HUES6 (cell line): ENCODE measurements around the gene MS4A15.

ENCODE experiments used
- H3K27ac ChIP-seq: 2 replicates; pipeline ENCODE4 v1.7.0; 2013; ENCODE audit warnings: low read depth, mild to moderate bottlenecking, low read length, inconsistent platforms
- H3K27me3 ChIP-seq: 2 replicates; pipeline ENCODE4 v1.6.1; 2013; ENCODE audit warnings: low read length; ENCODE audit not compliant: control insufficient read depth, insufficient read depth
- H3K36me3 ChIP-seq: 2 replicates; pipeline ENCODE4 v1.6.1; 2013; ENCODE audit warnings: low read length; ENCODE audit not compliant: control insufficient read depth, insufficient read depth
- H3K4me1 ChIP-seq: 2 replicates; pipeline ENCODE4 v1.6.1; 2013; ENCODE audit warnings: low read length; ENCODE audit not compliant: control insufficient read depth, insufficient read depth
- H3K4me3 ChIP-seq: 2 replicates; pipeline ENCODE4 v1.5.1; 2013; ENCODE audit warnings: low read depth, low read length
- H3K9ac ChIP-seq: one replicate; pipeline ENCODE4 v1.6.1; 2013; ENCODE audit warnings: mild to moderate bottlenecking, low read length
- H3K9me3 ChIP-seq: 2 replicates; pipeline ENCODE4 v1.6.1; 2013; ENCODE audit warnings: low read depth, low read length; ENCODE audit not compliant: control insufficient read depth, insufficient read depth

The MS4A15 gene

GRCh38 chr11:60801194-60801593 lies 44.5 kb downstream of the MS4A15 start:
- no peak overlapping the region for H3K9ac ChIP-seq

GRCh38 chr11:60803273-60803936 lies 46.7 kb downstream of the MS4A15 start:
- Histone ChIP-seq H3K36me3 (no peaks in the 10 kb centered on the region), H3K4me3 (no peak overlapping the region), H3K27me3 (peaks cover 6% of the 10 kb centered on the region; the same call in 1 of the 2 replicates), H3K4me1 (no peaks in the 10 kb centered on the region), H3K9me3 (no peaks in the 10 kb centered on the region), H3K9ac (no peak overlapping the region), H3K27ac (no peak overlapping the region)

More at GRCh38 chr11:60801194-60801593, 44.5 kb downstream of the MS4A15 start:
- H3K27ac ChIP-seq: no peak overlapping the region
- H3K36me3 ChIP-seq: no peaks in the 10 kb centered on the region
- no peaks in the 10 kb centered on the region for H3K9me3 ChIP-seq
- peaks cover 6% of the 10 kb centered on the region; the same call in 1 of the 2 replicates for H3K27me3 ChIP-seq
- H3K4me3 ChIP-seq: no peak overlapping the region
- H3K4me1 ChIP-seq: no peaks in the 10 kb centered on the region

DNA sequence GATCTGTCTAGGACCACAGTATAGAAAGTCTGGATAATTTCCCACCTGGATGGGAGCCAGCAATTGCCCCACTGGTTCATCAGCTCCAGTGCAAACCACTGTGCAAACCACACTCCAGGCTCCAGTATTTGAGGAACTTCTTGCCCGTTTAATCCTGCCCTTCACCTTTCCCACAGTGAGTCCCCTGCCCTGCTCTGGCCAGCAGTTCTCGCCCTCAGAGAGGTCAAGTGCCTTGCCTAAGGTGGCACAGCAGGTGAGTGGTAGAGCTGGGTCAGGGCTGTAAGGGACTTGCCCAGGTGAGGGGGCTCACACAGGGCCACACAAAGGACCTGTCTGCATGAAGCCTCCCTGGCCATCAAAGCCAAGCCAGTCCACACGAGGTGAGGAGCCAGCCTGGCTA lies 52.6 kb downstream of the MS4A15 start:
- peaks cover 10% of the 10 kb centered on the region for H3K9me3 ChIP-seq
- H3K36me3 ChIP-seq: no peaks in the 10 kb centered on the region
- no peak overlapping the region for H3K9ac ChIP-seq

GRCh38 chr11:60809691-60810090 lies 53.0 kb downstream of the MS4A15 start:
- no peak overlapping the region for H3K27ac ChIP-seq
- no peaks in the 10 kb centered on the region for H3K4me1 ChIP-seq
- H3K36me3 ChIP-seq: no peaks in the 10 kb centered on the region
- no peak overlapping the region for H3K9ac ChIP-seq
- no peak overlapping the region for H3K4me3 ChIP-seq
- H3K27me3 ChIP-seq: no peaks in the 10 kb centered on the region
- H3K9me3 ChIP-seq: peaks cover 13% of the 10 kb centered on the region

More for the DNA sequence above, 52.6 kb downstream of the MS4A15 start:
- Histone ChIP-seq H3K4me3 (no peak overlapping the region), H3K4me1 (no peaks in the 10 kb centered on the region), H3K27me3 (no peaks in the 10 kb centered on the region), H3K27ac (no peak overlapping the region)

DNA sequence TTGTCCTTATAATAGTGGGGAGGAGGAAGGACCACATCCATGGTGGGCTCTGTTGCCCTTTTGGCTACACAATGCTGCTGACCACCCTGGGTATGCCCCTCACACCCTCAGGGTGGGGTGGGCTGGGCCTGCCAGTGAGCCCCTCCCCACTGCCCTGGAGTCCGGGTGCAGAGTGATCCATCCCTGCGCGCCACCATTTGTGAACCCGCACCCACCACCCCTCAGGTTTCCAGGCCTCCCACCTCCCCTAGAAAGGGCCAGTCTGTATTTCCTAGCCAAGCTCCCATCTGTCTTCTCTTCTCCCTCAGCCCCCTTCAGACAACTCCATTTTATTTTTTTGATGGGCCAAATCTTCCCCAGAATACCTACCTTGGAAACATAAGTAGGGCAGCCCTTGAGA lies 53.5 kb downstream of the MS4A15 start:
- Histone ChIP-seq H3K27me3 (no peaks in the 10 kb centered on the region), H3K36me3 (no peaks in the 10 kb centered on the region), H3K4me3 (no peak overlapping the region), H3K27ac (no peak overlapping the region), H3K9me3 (peaks cover 13% of the 10 kb centered on the region), H3K9ac (no peak overlapping the region), H3K4me1 (no peaks in the 10 kb centered on the region)

GRCh38 chr11:60810569-60810968 lies 53.9 kb downstream of the MS4A15 start:
- H3K27me3 ChIP-seq: no peaks in the 10 kb centered on the region
- H3K27ac ChIP-seq: no peak overlapping the region
- H3K9me3 ChIP-seq: peaks cover 13% of the 10 kb centered on the region
- no peaks in the 10 kb centered on the region for H3K36me3 ChIP-seq
- no peak overlapping the region for H3K9ac ChIP-seq
- H3K4me3 ChIP-seq: no peak overlapping the region
- H3K4me1 ChIP-seq: no peaks in the 10 kb centered on the region

- H3K27me3 ChIP-seq: no peaks in the 10 kb centered on the region
- no peak overlapping the region for H3K9ac ChIP-seq
- H3K27ac ChIP-seq: no peak overlapping the region
- H3K36me3 ChIP-seq: no peaks in the 10 kb centered on the region
- H3K4me1 ChIP-seq: no peaks in the 10 kb centered on the region
- H3K4me3 ChIP-seq: no peak overlapping the region
- H3K9me3 ChIP-seq: peaks cover 26% of the 10 kb centered on the region
Measured at GRCh38 chr11:60813324-60813723, 56.7 kb downstream of the MS4A15 start.

DNA sequence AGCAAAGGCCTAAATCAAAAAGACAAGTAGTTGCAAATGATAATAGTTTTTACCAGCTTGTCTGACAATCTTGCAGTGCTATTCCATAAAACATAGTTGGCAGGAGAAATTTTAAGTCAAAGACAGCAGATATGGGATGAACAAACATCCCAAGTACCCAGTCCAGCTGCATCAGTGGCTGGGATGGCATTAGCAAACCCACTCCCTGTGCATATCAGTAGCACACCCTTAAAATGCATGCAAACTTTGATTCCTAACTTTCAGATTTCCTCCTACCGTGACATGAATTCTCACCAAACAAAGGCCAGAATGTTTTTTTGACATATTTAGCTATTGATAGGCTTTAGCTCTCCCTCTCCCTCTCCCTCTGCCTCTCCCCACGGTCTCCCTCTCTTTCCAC lies 57.4 kb downstream of the MS4A15 start:
- Histone ChIP-seq H3K27ac (no peak overlapping the region), H3K4me1 (no peaks in the 10 kb centered on the region), H3K4me3 (no peak overlapping the region), H3K27me3 (no peaks in the 10 kb centered on the region), H3K9me3 (peaks cover 26% of the 10 kb centered on the region), H3K36me3 (no peaks in the 10 kb centered on the region), H3K9ac (no peak overlapping the region)

DNA sequence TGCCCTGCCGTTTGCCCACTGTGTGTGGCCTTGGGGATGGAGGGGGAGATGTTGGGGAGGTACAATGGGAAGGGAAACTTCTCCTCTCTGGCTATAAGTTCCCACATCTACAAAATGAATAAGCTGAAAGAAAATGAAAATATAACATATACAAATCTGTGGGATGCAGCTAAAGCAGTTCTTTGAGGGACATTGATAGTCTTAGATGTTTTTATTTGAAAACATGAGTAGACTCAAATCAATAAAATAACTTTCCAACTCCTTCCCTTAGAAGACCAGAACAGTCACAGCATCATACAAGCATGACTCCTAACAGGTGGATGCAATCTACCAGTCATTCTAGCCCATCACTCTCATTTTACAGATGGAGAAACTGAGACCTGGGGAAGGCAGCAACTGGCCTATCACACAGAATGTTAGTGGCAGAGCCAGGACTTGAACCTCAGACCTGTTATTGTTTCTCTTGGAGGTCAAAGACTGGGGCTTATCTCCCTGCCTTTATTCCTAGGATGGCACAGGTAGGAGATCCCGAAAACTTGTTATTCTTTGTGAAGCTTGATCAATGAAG lies 60.0 kb downstream of the MS4A15 start:
- H3K9ac ChIP-seq: no peak overlapping the region
- H3K27ac ChIP-seq: no peak overlapping the region
- H3K4me1 ChIP-seq: no peaks in the 10 kb centered on the region
- H3K9me3 ChIP-seq: peaks cover 26% of the 10 kb centered on the region
- no peaks in the 10 kb centered on the region for H3K27me3 ChIP-seq
- H3K36me3 ChIP-seq: no peaks in the 10 kb centered on the region
- H3K4me3 ChIP-seq: no peak overlapping the region

DNA sequence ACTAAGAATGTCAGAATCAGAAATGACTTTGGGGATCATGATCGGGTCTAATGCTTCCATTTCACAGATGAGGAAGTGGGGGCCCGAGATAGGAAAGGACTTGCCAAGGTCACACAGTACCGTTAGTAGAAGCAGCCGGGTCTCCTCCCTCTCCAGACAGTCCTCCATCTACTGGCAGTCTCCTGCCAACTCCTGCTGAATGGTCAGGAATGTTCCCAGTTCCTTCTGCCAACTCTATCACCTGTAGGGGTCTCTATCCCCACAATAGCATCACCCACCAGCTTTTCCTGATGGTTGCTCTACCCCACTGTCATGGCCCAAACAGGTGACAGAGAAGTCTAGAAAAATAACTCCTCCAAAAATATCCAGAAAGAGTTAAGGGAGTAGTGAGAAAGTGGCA lies 61.4 kb downstream of the MS4A15 start:
- H3K9me3 ChIP-seq: peaks cover 24% of the 10 kb centered on the region
- H3K27ac ChIP-seq: no peak overlapping the region
- H3K4me1 ChIP-seq: no peaks in the 10 kb centered on the region
- H3K27me3 ChIP-seq: no peaks in the 10 kb centered on the region
- H3K4me3 ChIP-seq: no peak overlapping the region
- H3K9ac ChIP-seq: no peak overlapping the region
- H3K36me3 ChIP-seq: no peaks in the 10 kb centered on the region

DNA sequence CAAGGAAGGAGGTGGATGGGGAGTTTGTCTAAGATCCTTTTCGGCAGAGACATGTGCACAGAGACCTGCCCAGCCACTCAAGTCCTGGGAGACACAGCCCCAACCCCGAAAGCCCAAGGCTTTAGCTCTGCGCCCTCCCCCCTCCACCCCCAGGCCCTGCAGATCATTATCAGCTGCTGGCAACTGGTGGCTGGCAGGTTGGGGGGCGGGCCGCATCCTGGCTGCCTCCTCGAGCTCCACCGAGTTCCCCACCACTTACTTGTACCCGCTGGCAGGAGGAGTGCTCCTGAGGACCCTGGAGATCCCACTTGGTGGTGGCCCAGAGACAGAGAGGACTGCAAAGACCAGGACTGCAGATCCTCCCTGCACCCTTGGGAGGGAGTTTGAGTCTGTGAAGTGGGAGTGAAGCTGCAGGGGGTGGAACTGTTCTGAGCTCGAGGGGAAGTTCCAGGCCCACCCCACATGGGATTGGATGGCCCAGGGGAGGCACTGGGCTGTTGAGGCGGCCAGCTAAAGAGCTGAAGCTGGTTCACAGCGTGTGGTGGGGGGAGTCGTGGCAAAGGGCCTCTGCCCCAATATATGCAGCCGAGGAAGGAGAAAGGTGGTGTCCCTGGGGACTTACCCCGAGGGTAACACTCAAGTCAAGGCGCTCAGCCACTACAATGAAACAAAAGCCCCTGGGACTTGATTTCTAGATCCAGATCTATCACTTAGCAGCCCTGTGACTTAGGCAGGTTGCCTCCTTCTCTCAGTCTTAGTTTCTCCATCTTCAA lies 65.3 kb downstream of the MS4A15 start:
- Histone ChIP-seq H3K9me3 (peaks cover 6% of the 10 kb centered on the region), H3K27me3 (no peaks in the 10 kb centered on the region), H3K9ac (no peak overlapping the region), H3K36me3 (no peaks in the 10 kb centered on the region), H3K27ac (no peak overlapping the region), H3K4me3 (no peak overlapping the region), H3K4me1 (no peaks in the 10 kb centered on the region)
